Naive thymus-derived CD4-positive, alpha-beta T cell (primary cell): Measurements from ENCODE around the gene INTS3. TPM values are rescaled to one million over a fixed set of nuclear protein-coding genes. Genes with fewer than 3 reads are reported as not detected.

Experiments
- microRNA-seq: library from miRNA; unstranded; fragments of <30 nt; microRNA quantifications from one replicate; pipeline ENCODE4 v1.2.0, GENCODE V29; 2022; ENCODE audit warnings: borderline microRNAs expressed
- polyA plus RNA-seq, 2 donors: library from polyadenylated mRNA; unstranded; fragments of 300-500 nt; fragmentation: Illumina TruSeq; gene quantifications; one replicate each; pipeline ENCODE4 v1.2.3, GENCODE V29; 2021
- total RNA-seq, 6 experiments: library from RNA in 5 of 6; stranded (reverse) in 5 of 6; gene quantifications; 1 replicate in 5 of 6; 2 replicates in 1 of 6; pipeline ENCODE4 v1.2.3 and lab custom pipeline; 2021 to 2026

Gene INTS3
- total and polyA plus RNA-seq, 7 experiments from 2014 or later = 9.5 to 68.1 (median 54.3) TPM

Small RNAs within 50 kb of the gene (microRNA-seq; reads per million reads assigned to microRNA genes)
- not detected for gene MIR8083

Other genes starting within 250 kb of the INTS3 start
- 100 to 1,000 TPM; 178 to 433 (median 201) TPM for gene S100A6, start 192.1 kb upstream of the INTS3 start, total RNA-seq
- gene S100A6, start 192.1 kb upstream of the INTS3 start, polyA plus RNA-seq = 100 to 1,000 TPM; 424 to 568 TPM
- 1 to 10 TPM in 2 of 5 experiments, under 1 TPM in 1, not detected in 2; 0.78 to 2.0 (median 1.2) TPM for gene S100A5, start 187.1 kb upstream of the INTS3 start, total RNA-seq
- gene S100A5, start 187.1 kb upstream of the INTS3 start, polyA plus RNA-seq = 1 to 10 TPM in 1 of 2 donors, under 1 TPM in 1; 0.91 to 1.5 TPM
- 100 to 1,000 TPM in 3 of 5 experiments, 10 to 100 TPM in 2; 54.0 to 766 (median 204) TPM for gene S100A4, start 182.2 kb upstream of the INTS3 start, total RNA-seq
- 100 to 1,000 TPM; 259 to 359 TPM for gene S100A4, start 182.2 kb upstream of the INTS3 start, polyA plus RNA-seq
- not detected for gene S100A3, start 178.8 kb upstream of the INTS3 start, total RNA-seq
- gene S100A3, start 178.8 kb upstream of the INTS3 start, polyA plus RNA-seq = not detected
- 1 to 10 TPM in 1 of 5 experiments, not detected in 4; 1.1 TPM for gene S100A2, start 162.2 kb upstream of the INTS3 start, total RNA-seq
- not detected for gene S100A2, start 162.2 kb upstream of the INTS3 start, polyA plus RNA-seq
- not detected for gene S100A16, start 114.9 kb upstream of the INTS3 start, total RNA-seq
- not detected for gene S100A16, start 114.9 kb upstream of the INTS3 start, polyA plus RNA-seq
- not detected for gene S100A14, start 111.7 kb upstream of the INTS3 start, total RNA-seq
- gene S100A14, start 111.7 kb upstream of the INTS3 start, polyA plus RNA-seq = not detected
- gene S100A13, start 100.5 kb upstream of the INTS3 start, total RNA-seq = 1 to 10 TPM; 2.6 to 4.0 (median 3.1) TPM
- 1 to 10 TPM; 1.4 to 1.5 TPM for gene S100A13, start 100.5 kb upstream of the INTS3 start, polyA plus RNA-seq
- not detected for gene S100A1, start 99.6 kb upstream of the INTS3 start, total RNA-seq
- gene S100A1, start 99.6 kb upstream of the INTS3 start, polyA plus RNA-seq = not detected
- 100 to 1,000 TPM in 4 of 5 experiments, 10 to 100 TPM in 1; 85.2 to 143 (median 116) TPM for gene CHTOP, start 94.0 kb upstream of the INTS3 start, total RNA-seq
- gene CHTOP, start 94.0 kb upstream of the INTS3 start, polyA plus RNA-seq = 10 to 100 TPM; 57.4 to 95.7 TPM
- 10 to 100 TPM; 10.2 to 43.5 (median 29.8) TPM for gene SNAPIN, start 69.3 kb upstream of the INTS3 start, total RNA-seq
- gene SNAPIN, start 69.3 kb upstream of the INTS3 start, polyA plus RNA-seq = 10 to 100 TPM; 77.3 to 84.5 TPM
- 100 to 1,000 TPM in 3 of 5 experiments, 10 to 100 TPM in 2; 83.6 to 177 (median 113) TPM for gene ILF2, start 57.1 kb upstream of the INTS3 start, total RNA-seq
- gene ILF2, start 57.1 kb upstream of the INTS3 start, polyA plus RNA-seq = 100 to 1,000 TPM; 147 to 166 TPM
- gene NPR1, start 49.4 kb upstream of the INTS3 start, total RNA-seq = not detected
- not detected for gene NPR1, start 49.4 kb upstream of the INTS3 start, polyA plus RNA-seq
- gene SLC27A3, start 47.4 kb downstream of the INTS3 start, total RNA-seq = 10 to 100 TPM in 4 of 5 experiments, 1 to 10 TPM in 1; 9.1 to 34.2 (median 11.6) TPM
- 1 to 10 TPM; 3.4 to 7.2 TPM for gene SLC27A3, start 47.4 kb downstream of the INTS3 start, polyA plus RNA-seq
- 100 to 1,000 TPM in 1 of 5 experiments, 10 to 100 TPM in 4; 67.3 to 102 (median 75.5) TPM for gene GATAD2B, start 194.9 kb downstream of the INTS3 start, total RNA-seq
- gene GATAD2B, start 194.9 kb downstream of the INTS3 start, polyA plus RNA-seq = 1 to 10 TPM; 4.8 to 5.3 TPM
- 100 to 1,000 TPM; 148 to 223 (median 197) TPM for gene DENND4B, start 218.7 kb downstream of the INTS3 start, total RNA-seq
- gene DENND4B, start 218.7 kb downstream of the INTS3 start, polyA plus RNA-seq = 10 to 100 TPM; 12.5 to 27.0 TPM
- gene CRTC2, start 230.6 kb downstream of the INTS3 start, total RNA-seq = 100 to 1,000 TPM in 4 of 5 experiments, 10 to 100 TPM in 1; 86.1 to 157 (median 119) TPM
- gene CRTC2, start 230.6 kb downstream of the INTS3 start, polyA plus RNA-seq = 10 to 100 TPM; 25.2 to 44.8 TPM
- 10 to 100 TPM; 14.4 to 53.2 (median 18.7) TPM for gene SLC39A1, start 235.5 kb downstream of the INTS3 start, total RNA-seq
- gene SLC39A1, start 235.5 kb downstream of the INTS3 start, polyA plus RNA-seq = 10 to 100 TPM; 27.8 to 37.4 TPM
- gene CREB3L4, start 239.9 kb downstream of the INTS3 start, total RNA-seq = 1 to 10 TPM; 4.6 to 8.4 (median 7.0) TPM
- gene CREB3L4, start 239.9 kb downstream of the INTS3 start, polyA plus RNA-seq = 1 to 10 TPM; 6.2 to 7.7 TPM
- 100 to 1,000 TPM in 3 of 5 experiments, 10 to 100 TPM in 2; 78.4 to 134 (median 104) TPM for gene JTB, start 249.6 kb downstream of the INTS3 start, total RNA-seq
- gene JTB, start 249.6 kb downstream of the INTS3 start, polyA plus RNA-seq = 100 to 1,000 TPM; 294 to 319 TPM